Gastroesophageal sphincter (tissue), 4 donors: ENCODE data around the gene TMUB2. TPM values are rescaled to one million over a fixed set of nuclear protein-coding genes. Genes with fewer than 3 reads are reported as not detected.

Experiments
- ATAC-seq: fragments of 150-250 bp; one replicate; pipeline ENCODE4 v1.9.1; 2016; ENCODE audit warnings: mild to moderate bottlenecking, moderate library complexity
- H3K27ac ChIP-seq, 4 donors: fragments of 200-600 bp; sonication (generic) in 3 of 4; 1 replicate in 3 of 4; 2 replicates in 1 of 4; pipeline ENCODE4 v1.5.1; 2016 to 2019
- H3K27me3 ChIP-seq: fragments of 200-600 bp; sonication (generic); one replicate; pipeline ENCODE4 v1.5.1; 2019
- H3K36me3 ChIP-seq, 2 donors: fragments of 200-600 bp; sonication (generic); one replicate each; pipeline ENCODE4 v1.5.1; 2019; ENCODE audit warnings: control low read depth in 1 of 2
- H3K4me1 ChIP-seq, 3 donors: fragments of 200-600 bp; sonication (generic); 1 replicate in 2 of 3; 2 replicates in 1 of 3; pipeline ENCODE4 v1.5.1; 2016 to 2019; ENCODE audit warnings: control low read depth in 2 of 3
- H3K4me3 ChIP-seq, 2 donors: fragments of 200-600 bp; sonication (generic); one replicate each; pipeline ENCODE4 v1.5.1; 2019; ENCODE audit warnings: mild to moderate bottlenecking in 1 of 2, moderate library complexity in 1 of 2
- H3K9me3 ChIP-seq, 3 donors: fragments of 200-600 bp; sonication (generic); one replicate each; pipeline ENCODE4 v1.5.1; 2017 to 2019; ENCODE audit warnings: control low read depth in 2 of 3
- EP300 ChIP-seq: sonication (generic); formaldehyde crosslinking; IDR thresholded peaks from one replicate; pipeline ENCODE4 v1.6.1; 2017; ENCODE audit warnings: antibody characterized with exemption, mild to moderate bottlenecking
- POLR2A ChIP-seq, 2 donors: fragments of 450-650 bp; IDR thresholded peaks; one replicate each; pipeline ENCODE4 v1.6.1; 2017; ENCODE audit warnings: antibody characterized with exemption in 2 of 2, mild to moderate bottlenecking in 2 of 2, moderate library complexity in 1 of 2
- POLR2AphosphoS5 ChIP-seq: sonication (generic); formaldehyde crosslinking; IDR thresholded peaks from one replicate; pipeline ENCODE4 v1.6.1; 2017; ENCODE audit warnings: antibody characterized with exemption
- WGBS, 2 donors: methylation state at CpG; one replicate each; pipeline ENCODE4 v1.1.5; 2018; ENCODE audit warnings: low coverage in 1 of 2; 5-methylcytosine and 5-hydroxymethylcytosine counted together
- total RNA-seq, 4 donors: library from RNA; depleted of rRNA; stranded (reverse); fragments of >200 nt; gene quantifications; one replicate each; pipeline ENCODE4 v1.1.0, GENCODE V29; 2016
- TF ChIP-seq, protein P1 (sequence below), 4 experiments: fragments of 200-600 bp in 2 of 4; fragments of 450-650 bp in 2 of 4; sonication (generic) in 1 of 4; IDR thresholded peaks; one replicate each; pipeline ENCODE4 v1.5.1; 2017 to 2019; ENCODE audit warnings: antibody characterized with exemption in 4 of 4, mild to moderate bottlenecking in 2 of 4, moderate library complexity in 2 of 4

The TMUB2 gene
- total RNA-seq, 4 donors from 2014 or later, result 28.3 to 36.1 (median 29.8) TPM

DNA sequence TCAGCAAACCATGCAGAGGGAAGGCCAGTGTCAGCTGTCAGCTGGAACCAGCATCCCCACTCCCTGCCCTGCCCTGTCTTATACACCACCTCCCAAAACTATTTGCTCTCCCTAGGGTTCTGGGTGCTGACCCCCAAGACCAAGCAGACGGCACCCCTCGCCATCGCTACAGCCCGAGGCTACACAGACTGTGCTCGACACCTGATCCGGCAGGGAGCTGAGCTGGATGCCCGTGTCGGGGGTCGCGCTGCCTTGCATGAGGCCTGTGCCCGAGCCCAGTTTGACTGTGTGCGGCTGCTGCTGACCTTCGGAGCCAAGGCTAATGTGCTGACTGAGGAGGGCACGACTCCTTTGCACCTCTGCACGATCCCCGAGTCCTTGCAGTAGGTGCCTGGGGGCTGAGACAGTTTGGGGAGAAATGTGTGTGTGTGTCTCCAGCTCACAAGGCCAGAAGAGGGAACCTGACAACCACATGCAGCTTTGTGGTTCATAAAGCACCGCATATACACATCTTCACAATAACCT is 14.8 kb upstream of the TMUB2 start:
- Histone ChIP-seq H3K9me3 (no peaks in the 10 kb centered on the region), H3K36me3 (peaks cover 0 to 23% of the 10 kb centered on the region in 2 donors), H3K27me3 (no peaks in the 10 kb centered on the region), H3K27ac (peak overlapping the region in 2 of 4 donors; percentile 83 to 91), H3K4me3 (no peak overlapping the region), H3K4me1 (peaks cover 0 to 49% (median 7%) of the 10 kb centered on the region in 3 donors)
- ATAC-seq, result no peak
- 67% methylated on average over 11 of the region's 17 CpGs; no CpG with 5 or more reads in 1 of the 2 donors for WGBS, 2 donors
- TF ChIP-seq, protein P1, sequence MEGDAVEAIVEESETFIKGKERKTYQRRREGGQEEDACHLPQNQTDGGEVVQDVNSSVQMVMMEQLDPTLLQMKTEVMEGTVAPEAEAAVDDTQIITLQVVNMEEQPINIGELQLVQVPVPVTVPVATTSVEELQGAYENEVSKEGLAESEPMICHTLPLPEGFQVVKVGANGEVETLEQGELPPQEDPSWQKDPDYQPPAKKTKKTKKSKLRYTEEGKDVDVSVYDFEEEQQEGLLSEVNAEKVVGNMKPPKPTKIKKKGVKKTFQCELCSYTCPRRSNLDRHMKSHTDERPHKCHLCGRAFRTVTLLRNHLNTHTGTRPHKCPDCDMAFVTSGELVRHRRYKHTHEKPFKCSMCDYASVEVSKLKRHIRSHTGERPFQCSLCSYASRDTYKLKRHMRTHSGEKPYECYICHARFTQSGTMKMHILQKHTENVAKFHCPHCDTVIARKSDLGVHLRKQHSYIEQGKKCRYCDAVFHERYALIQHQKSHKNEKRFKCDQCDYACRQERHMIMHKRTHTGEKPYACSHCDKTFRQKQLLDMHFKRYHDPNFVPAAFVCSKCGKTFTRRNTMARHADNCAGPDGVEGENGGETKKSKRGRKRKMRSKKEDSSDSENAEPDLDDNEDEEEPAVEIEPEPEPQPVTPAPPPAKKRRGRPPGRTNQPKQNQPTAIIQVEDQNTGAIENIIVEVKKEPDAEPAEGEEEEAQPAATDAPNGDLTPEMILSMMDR (IDR thresholded peaks at IDR 0.05), result no peak
- no peak for TF ChIP-seq POLR2A (IDR thresholded peaks at IDR 0.05)

DNA sequence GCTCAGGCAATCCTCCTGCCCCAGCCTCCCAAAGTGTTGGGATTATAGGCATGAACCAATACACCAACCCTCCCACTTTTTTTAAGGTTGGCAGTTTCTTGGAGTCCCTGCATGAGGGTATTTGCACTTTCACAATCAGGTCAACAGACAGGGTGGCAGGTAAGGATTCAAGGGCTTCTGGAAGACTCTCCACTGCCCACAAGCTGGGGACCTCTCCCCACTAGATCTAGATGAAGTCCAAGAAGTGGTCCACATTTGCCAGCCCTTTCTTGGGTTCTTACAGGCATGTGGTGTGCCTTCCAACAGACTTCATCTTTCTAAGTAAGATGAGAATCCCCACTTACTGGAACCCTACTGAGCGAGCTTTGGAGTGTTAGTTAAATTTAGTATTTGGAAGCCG is 12.3 kb upstream of the TMUB2 start:
- Histone ChIP-seq H3K27me3 (no peaks in the 10 kb centered on the region), H3K27ac (no peak overlapping the region), H3K36me3 (peaks cover 0 to 47% of the 10 kb centered on the region in 2 donors), H3K4me1 (peaks cover 0 to 32% (median 4%) of the 10 kb centered on the region in 3 donors), H3K4me3 (no peak overlapping the region), H3K9me3 (no peaks in the 10 kb centered on the region)
- WGBS, 2 donors, result 100% methylated on average over 1 of the region's 2 CpGs; no CpG with 5 or more reads in 1 of the 2 donors
- TF ChIP-seq EP300, result no peak
- TF ChIP-seq POLR2A (IDR thresholded peaks at IDR 0.05), result no peak
- TF ChIP-seq, protein P1 (IDR thresholded peaks at IDR 0.05), result no peak
- TF ChIP-seq POLR2AphosphoS5, result no peak
- ATAC-seq, result no peak

DNA sequence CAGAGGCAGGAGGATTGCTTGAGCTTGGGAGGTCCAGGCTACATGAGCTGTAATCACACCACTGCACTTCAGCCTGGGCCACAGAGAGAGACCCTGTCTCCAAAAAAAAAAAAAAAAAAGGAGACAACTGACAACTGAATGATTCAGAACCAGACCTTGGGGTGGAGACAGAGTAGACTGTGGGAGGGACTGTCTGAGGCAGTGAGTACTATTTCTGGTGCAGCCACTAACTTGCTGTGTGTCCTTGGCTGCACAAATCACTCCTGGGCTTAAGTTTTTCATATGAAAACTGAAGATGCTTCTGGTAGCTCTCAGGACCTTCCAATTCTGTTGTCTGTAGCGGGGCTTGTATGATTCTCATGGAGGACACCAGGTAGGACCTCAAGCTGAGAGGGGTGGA is 10.5 kb upstream of the TMUB2 start:
- WGBS, 2 donors, result 80 to 100% methylated on average over 1 of the region's 1 CpG
- H3K4me1 ChIP-seq, result peaks cover 0 to 14% (median 0%) of the 10 kb centered on the region in 3 donors
- H3K4me3 ChIP-seq, result no peak overlapping the region
- no peaks in the 10 kb centered on the region for H3K9me3 ChIP-seq
- peaks cover 0 to 48% of the 10 kb centered on the region in 2 donors for H3K36me3 ChIP-seq
- TF ChIP-seq, protein P1 (IDR thresholded peaks at IDR 0.05), result no peak
- TF ChIP-seq POLR2AphosphoS5 (no peak), POLR2A (IDR thresholded peaks at IDR 0.05) (no peak), EP300 (no peak)
- no peaks in the 10 kb centered on the region for H3K27me3 ChIP-seq
- no peak overlapping the region for H3K27ac ChIP-seq
- no peak for ATAC-seq

DNA sequence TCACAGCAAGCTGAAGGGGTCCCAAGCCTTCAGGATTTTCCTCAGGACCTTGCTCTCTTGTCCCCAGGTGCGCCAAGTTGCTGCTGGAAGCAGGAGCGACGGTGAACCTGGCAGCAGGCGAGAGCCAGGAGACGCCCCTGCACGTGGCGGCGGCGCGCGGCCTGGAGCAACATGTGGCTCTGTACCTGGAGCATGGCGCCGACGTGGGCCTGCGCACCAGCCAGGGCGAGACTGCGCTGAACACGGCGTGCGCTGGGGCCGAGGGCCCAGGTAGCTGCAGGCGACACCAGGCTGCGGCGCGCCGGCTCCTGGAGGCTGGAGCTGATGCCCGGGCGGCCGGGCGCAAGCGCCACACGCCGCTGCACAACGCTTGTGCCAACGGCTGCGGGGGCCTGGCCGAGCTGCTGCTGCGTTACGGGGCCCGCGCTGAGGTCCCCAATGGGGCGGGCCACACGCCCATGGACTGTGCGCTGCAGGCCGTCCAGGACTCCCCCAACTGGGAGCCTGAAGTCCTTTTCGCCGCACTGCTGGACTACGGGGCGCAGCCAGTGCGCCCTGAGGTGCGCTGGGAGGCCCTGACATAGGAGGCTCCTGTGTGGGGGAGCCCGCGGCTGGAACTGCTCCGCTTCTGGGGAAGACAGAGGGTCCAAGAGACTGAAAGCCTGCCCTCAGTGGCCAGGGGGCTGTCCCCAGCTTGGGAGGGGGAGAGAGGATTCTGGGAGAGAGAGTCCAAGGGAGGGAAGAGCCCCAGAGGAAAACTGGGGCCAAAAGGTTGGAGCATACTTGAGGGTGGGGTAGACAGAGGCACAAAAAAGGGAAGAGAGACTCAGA is 9.9 kb upstream of the TMUB2 start:
- peak; percentile 19 for ATAC-seq
- TF ChIP-seq, protein P1 (IDR thresholded peaks at IDR 0.05), result no peak
- TF ChIP-seq EP300 (no peak), POLR2A (IDR thresholded peaks at IDR 0.05) (no peak), POLR2AphosphoS5 (no peak)
- Histone ChIP-seq H3K27ac (no peak overlapping the region), H3K36me3 (peaks cover 0 to 53% of the 10 kb centered on the region in 2 donors), H3K27me3 (no peaks in the 10 kb centered on the region), H3K9me3 (no peaks in the 10 kb centered on the region), H3K4me3 (no peak overlapping the region), H3K4me1 (peaks cover 0 to 8% (median 0%) of the 10 kb centered on the region in 3 donors)
- no CpG with 5 or more reads among the region's 54 CpGs for WGBS, 2 donors

DNA sequence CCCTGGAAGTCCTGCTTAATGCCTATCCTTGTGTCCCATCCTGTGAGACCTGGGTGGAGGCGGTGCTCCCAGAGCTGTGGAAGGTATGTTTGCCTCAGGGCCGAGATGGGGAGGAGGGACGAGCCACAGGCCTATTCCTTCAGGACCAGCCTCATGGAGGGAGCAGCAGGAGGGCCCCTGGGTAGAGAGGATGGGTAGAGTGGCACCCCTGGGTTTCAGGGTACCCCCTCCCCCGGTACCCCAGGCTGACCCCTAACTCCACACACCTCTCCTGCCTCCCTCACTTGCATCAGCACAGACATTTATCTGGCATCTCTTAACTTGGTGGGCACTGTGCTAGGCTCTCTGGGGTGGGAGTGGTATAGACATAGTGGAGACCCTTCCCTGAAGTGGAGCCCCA is 9.1 kb upstream of the TMUB2 start:
- Histone ChIP-seq H3K9me3 (no peaks in the 10 kb centered on the region), H3K27me3 (no peaks in the 10 kb centered on the region), H3K27ac (no peak overlapping the region), H3K4me3 (no peak overlapping the region), H3K4me1 (peaks cover 0 to under 1% (median 0%) of the 10 kb centered on the region in 3 donors), H3K36me3 (peaks cover 0 to 61% of the 10 kb centered on the region in 2 donors)
- no peak for ATAC-seq
- WGBS, 2 donors, result no CpG with 5 or more reads among the region's 4 CpGs
- TF ChIP-seq POLR2A (IDR thresholded peaks at IDR 0.05) (no peak), POLR2AphosphoS5 (no peak), EP300 (no peak)
- TF ChIP-seq, protein P1 (IDR thresholded peaks at IDR 0.05), result no peak
